Activated CD4-positive, CD25-positive, alpha-beta regulatory T cell treated with anti-CD3 and anti-CD28 coated beads, Interleukin-2, amount 50 U/mL, for 24 hours (primary cell): ENCODE measurements around the gene ENO2.

ENCODE experiments used
- ATAC-seq, 2 donors: fragments of 150-1000 bp; cut with Tn5 transposase; one replicate each; pipeline ENCODE4 v1.10.0; 2021; ENCODE audit warnings: mild to moderate bottlenecking in 1 of 2, moderate library complexity in 1 of 2

Gene ENO2

GRCh38 chr12:6950811-6951540 is 36.6 kb downstream of the ENO2 start, which contains the start of gene PTPN6:
Gene PTPN6 (plus strand): TSS chr12:6951356. CDS start chr12:6951513, 157 bp downstream.
- ATAC-seq, result peak; percentile 25 to 28

- ATAC-seq, result peak; percentile 4 to 10
Measured at GRCh38 chr12:6951551-6952120, 37.3 kb downstream of the ENO2 start.

- no peak for ATAC-seq
Measured at GRCh38 chr12:6952121-6952862, 37.9 kb downstream of the ENO2 start.

- no peak for ATAC-seq
Measured at GRCh38 chr12:6952863-6953441, 38.6 kb downstream of the ENO2 start.

GRCh38 chr12:6953442-6954315 is 39.3 kb downstream of the ENO2 start:
- ATAC-seq, result peak; percentile 26 to 28

- no peak for ATAC-seq
Measured at GRCh38 chr12:6954316-6955107, 40.1 kb downstream of the ENO2 start.

GRCh38 chr12:6955108-6956020 is 41.0 kb downstream of the ENO2 start:
- ATAC-seq, result no peak

- no peak for ATAC-seq
Measured at GRCh38 chr12:6956021-6956727, 41.8 kb downstream of the ENO2 start.

- no peak for ATAC-seq
Measured at GRCh38 chr12:6957151-6957701, 42.8 kb downstream of the ENO2 start.

- ATAC-seq, result no peak
Measured at GRCh38 chr12:6957741-6958608, 43.6 kb downstream of the ENO2 start.

- ATAC-seq, result no peak
Measured at GRCh38 chr12:6958609-6959057, 44.3 kb downstream of the ENO2 start.

- ATAC-seq, result peak; percentile 44
Measured at GRCh38 chr12:6959058-6959804, 44.9 kb downstream of the ENO2 start.

GRCh38 chr12:6959805-6960592 is 45.6 kb downstream of the ENO2 start:
- ATAC-seq, result no peak

- peak in 1 of 2 donors; percentile 3 for ATAC-seq
Measured at GRCh38 chr12:6960593-6961277, 46.4 kb downstream of the ENO2 start.

- peak; percentile 80 to 83 for ATAC-seq
Measured at GRCh38 chr12:6961278-6961694, 46.9 kb downstream of the ENO2 start.
